ENCODE data around the gene GNG7.

Gene GNG7

DNA sequence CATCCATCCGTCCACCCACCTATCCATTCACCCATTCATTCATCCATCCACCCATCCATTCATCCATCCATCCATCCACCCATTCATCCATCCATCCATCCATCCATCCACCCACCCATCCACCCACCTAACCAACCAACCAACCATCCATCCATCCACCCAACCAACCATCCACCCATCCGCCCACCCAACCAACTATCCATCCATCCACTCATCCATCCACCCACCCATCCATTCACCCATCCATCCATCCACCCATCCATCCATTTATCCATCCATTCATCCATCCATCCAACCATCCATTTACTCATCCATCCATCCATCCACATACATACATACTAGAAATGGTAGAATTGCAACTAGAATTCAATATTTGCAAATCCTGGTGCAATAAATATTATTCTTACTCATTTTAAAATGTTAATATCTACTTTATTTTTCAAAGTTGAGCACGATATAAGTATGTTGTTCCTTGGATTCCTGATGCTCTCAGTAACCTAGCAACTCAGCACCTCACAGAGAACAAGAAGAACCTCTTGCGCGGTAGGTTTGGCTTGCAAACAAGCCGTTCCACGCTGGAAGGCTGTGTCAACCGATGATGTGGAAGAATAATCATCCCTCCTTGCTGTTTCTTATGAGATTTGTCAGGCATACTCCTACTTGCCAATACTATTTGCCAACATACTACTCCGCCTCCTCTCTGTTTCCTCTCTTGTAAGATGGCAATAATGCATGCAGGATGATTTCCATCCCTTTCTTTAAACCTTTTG, 111.7 kb downstream of the GNG7 start:
- no peak overlapping the region for H2AK5ac ChIP-seq (ENCODE audit: low read depth, low read length)

DNA sequence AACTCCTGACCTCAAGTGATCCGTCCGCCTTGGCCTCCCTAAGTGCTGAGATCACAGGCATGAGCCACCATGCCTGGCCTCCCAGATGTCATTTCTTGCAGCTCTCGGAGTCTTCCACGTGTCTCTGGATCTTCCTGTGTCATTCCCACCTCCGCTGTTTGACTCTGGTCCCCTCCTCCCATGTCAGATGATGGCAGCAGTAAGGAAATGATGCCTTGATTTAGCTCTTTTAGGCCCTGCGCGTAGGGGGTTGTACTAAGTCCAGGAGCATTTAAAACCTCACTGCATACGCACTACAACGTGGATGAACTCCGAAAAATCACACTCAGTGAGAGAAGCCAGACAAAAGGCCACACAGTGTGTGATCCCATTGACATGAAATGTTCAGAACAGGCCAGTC, 113.1 kb downstream of the GNG7 start:
- Histone ChIP-seq H2BK12ac (ENCODE audit: low read length) (no peak overlapping the region), H2BK5ac (ENCODE audit: low read length) (no peak overlapping the region)
- WGBS, 2 donors (ENCODE audit: extremely low coverage in 2 of 2, insufficient read length in 2 of 2, insufficient replicate concordance in 1 of 2) = no CpG with 5 or more reads among the region's 10 CpGs

More for the DNA sequence above, 111.7 kb downstream of the GNG7 start:
- no peaks in the 10 kb centered on the region for H3K36me3 ChIP-seq (replicated peaks in 1 of 2; ENCODE audit: control insufficient read depth in 2 of 2, insufficient read depth in 2 of 2, low read length in 2 of 2)
- WGBS, 2 donors (ENCODE audit: extremely low coverage in 2 of 2, insufficient read length in 2 of 2, insufficient replicate concordance in 1 of 2) = 100% methylated on average over 1 of the region's 9 CpGs; no CpG with 5 or more reads in 1 of the 2 donors
- H3K23ac ChIP-seq (ENCODE audit: low read depth, low read length, poor library complexity) = no peak overlapping the region
- no peak for DNase-seq (ENCODE audit: low spot score)
- no peak overlapping the region for H3K4me3 ChIP-seq (ENCODE audit: low read length in 2 of 2)
- no peak overlapping the region for H2AFZ ChIP-seq (ENCODE audit: low read length)
- H4K91ac ChIP-seq (ENCODE audit: low read depth, low read length, poor library complexity) = no peak overlapping the region
- no peak overlapping the region for H3K4ac ChIP-seq (ENCODE audit: low read length)
- no peak overlapping the region for H3K18ac ChIP-seq (ENCODE audit: low read length)
- H4K8ac ChIP-seq (ENCODE audit: low read depth, low read length) = no peak overlapping the region
- H3K79me1 ChIP-seq (ENCODE audit: low read depth, low read length) = no peaks in the 10 kb centered on the region
- H3K9me3 ChIP-seq (replicated peaks in 1 of 2; ENCODE audit: control insufficient read depth in 2 of 2, insufficient read depth in 1 of 2, low read depth in 1 of 2, low read length in 2 of 2) = no peaks in the 10 kb centered on the region
- H2BK120ac ChIP-seq (ENCODE audit: low read depth, low read length) = no peak overlapping the region
- peaks cover 5 to 7% of the 10 kb centered on the region in 2 donors for H3K4me1 ChIP-seq (ENCODE audit: control insufficient read depth in 2 of 2, insufficient read depth in 1 of 2, low read depth in 1 of 2, low read length in 2 of 2)
- H2BK15ac ChIP-seq (ENCODE audit: low read length) = no peak overlapping the region
- no peak overlapping the region for H3K4me2 ChIP-seq (ENCODE audit: insufficient read depth, low read length, poor library complexity, severe bottlenecking)
- H2BK5ac ChIP-seq (ENCODE audit: low read length) = no peak overlapping the region
- H3K27me3 ChIP-seq (ENCODE audit: control insufficient read depth in 3 of 3, insufficient read depth in 3 of 3, low read depth in 1 of 3, low read length in 3 of 3) = peaks cover 0 to 2% (median 0%) of the 10 kb centered on the region in 3 experiments
- no peak overlapping the region for H3K9ac ChIP-seq (ENCODE audit: low read depth, low read length, poor library complexity)
- H2BK12ac ChIP-seq (ENCODE audit: low read length) = no peak overlapping the region
- no peak overlapping the region for H3K27ac ChIP-seq (replicated peaks; ENCODE audit: low read length)
- H3K14ac ChIP-seq (ENCODE audit: low read length) = no peak overlapping the region

GRCh38 chr19:2588081-2588777, 114.3 kb downstream of the GNG7 start:
- Histone ChIP-seq H3K4me2 (ENCODE audit: insufficient read depth, low read length, poor library complexity, severe bottlenecking) (no peak overlapping the region), H2BK12ac (ENCODE audit: low read length) (no peak overlapping the region), H3K9ac (ENCODE audit: low read depth, low read length, poor library complexity) (no peak overlapping the region), H2AK5ac (ENCODE audit: low read depth, low read length) (peak overlapping the region; percentile 60), H2BK5ac (ENCODE audit: low read length) (no peak overlapping the region), H3K9me3 (replicated peaks in 1 of 2; ENCODE audit: control insufficient read depth in 2 of 2, insufficient read depth in 1 of 2, low read depth in 1 of 2, low read length in 2 of 2) (peaks cover 0 to 4% of the 10 kb centered on the region in 2 donors), H2AFZ (ENCODE audit: low read length) (peak overlapping the region; percentile 83), H3K79me1 (ENCODE audit: low read depth, low read length) (no peaks in the 10 kb centered on the region), H3K27me3 (ENCODE audit: control insufficient read depth in 3 of 3, insufficient read depth in 3 of 3, low read depth in 1 of 3, low read length in 3 of 3) (peaks cover 0 to 2% (median 0%) of the 10 kb centered on the region in 3 experiments), H4K91ac (ENCODE audit: low read depth, low read length, poor library complexity) (no peak overlapping the region), H3K14ac (ENCODE audit: low read length) (no peak overlapping the region), H2BK15ac (ENCODE audit: low read length) (peak overlapping the region; percentile 55), H3K4me3 (ENCODE audit: low read length in 2 of 2) (peak overlapping the region in 1 of 2 donors; percentile 44), H3K18ac (ENCODE audit: low read length) (no peak overlapping the region), H3K36me3 (replicated peaks in 1 of 2; ENCODE audit: control insufficient read depth in 2 of 2, insufficient read depth in 2 of 2, low read length in 2 of 2) (no peaks in the 10 kb centered on the region), H3K23ac (ENCODE audit: low read depth, low read length, poor library complexity) (peak overlapping the region; percentile 65), H2BK120ac (ENCODE audit: low read depth, low read length) (no peak overlapping the region), H4K8ac (ENCODE audit: low read depth, low read length) (no peak overlapping the region), H3K4me1 (ENCODE audit: control insufficient read depth in 2 of 2, insufficient read depth in 1 of 2, low read depth in 1 of 2, low read length in 2 of 2) (peaks cover 5 to 7% of the 10 kb centered on the region in 2 donors), H3K4ac (ENCODE audit: low read length) (no peak overlapping the region), H3K27ac (replicated peaks; ENCODE audit: low read length) (no peak overlapping the region)
- no peak for DNase-seq (ENCODE audit: low spot score)
- WGBS, 2 donors (ENCODE audit: extremely low coverage in 2 of 2, insufficient read length in 2 of 2, insufficient replicate concordance in 1 of 2) = no CpG with 5 or more reads among the region's 30 CpGs

More for the DNA sequence above, 113.1 kb downstream of the GNG7 start:
- H3K18ac ChIP-seq (ENCODE audit: low read length) = no peak overlapping the region
- H2BK15ac ChIP-seq (ENCODE audit: low read length) = no peak overlapping the region
- no peak overlapping the region for H3K27ac ChIP-seq (replicated peaks; ENCODE audit: low read length)
- H4K8ac ChIP-seq (ENCODE audit: low read depth, low read length) = no peak overlapping the region
- no peak overlapping the region for H3K9ac ChIP-seq (ENCODE audit: low read depth, low read length, poor library complexity)
- H3K4me3 ChIP-seq (ENCODE audit: low read length in 2 of 2) = no peak overlapping the region
- peaks cover 0 to 2% (median 0%) of the 10 kb centered on the region in 3 experiments for H3K27me3 ChIP-seq (ENCODE audit: control insufficient read depth in 3 of 3, insufficient read depth in 3 of 3, low read depth in 1 of 3, low read length in 3 of 3)
- no peak for DNase-seq (ENCODE audit: low spot score)
- H2BK120ac ChIP-seq (ENCODE audit: low read depth, low read length) = no peak overlapping the region
- no peaks in the 10 kb centered on the region for H3K9me3 ChIP-seq (replicated peaks in 1 of 2; ENCODE audit: control insufficient read depth in 2 of 2, insufficient read depth in 1 of 2, low read depth in 1 of 2, low read length in 2 of 2)
- no peak overlapping the region for H3K14ac ChIP-seq (ENCODE audit: low read length)
- peaks cover 5 to 7% of the 10 kb centered on the region in 2 donors for H3K4me1 ChIP-seq (ENCODE audit: control insufficient read depth in 2 of 2, insufficient read depth in 1 of 2, low read depth in 1 of 2, low read length in 2 of 2)
- no peak overlapping the region for H2AK5ac ChIP-seq (ENCODE audit: low read depth, low read length)
- H4K91ac ChIP-seq (ENCODE audit: low read depth, low read length, poor library complexity) = no peak overlapping the region
- no peak overlapping the region for H3K4me2 ChIP-seq (ENCODE audit: insufficient read depth, low read length, poor library complexity, severe bottlenecking)
- no peaks in the 10 kb centered on the region for H3K36me3 ChIP-seq (replicated peaks in 1 of 2; ENCODE audit: control insufficient read depth in 2 of 2, insufficient read depth in 2 of 2, low read length in 2 of 2)
- H3K4ac ChIP-seq (ENCODE audit: low read length) = no peak overlapping the region
- H2AFZ ChIP-seq (ENCODE audit: low read length) = no peak overlapping the region
- H3K23ac ChIP-seq (ENCODE audit: low read depth, low read length, poor library complexity) = no peak overlapping the region
- no peaks in the 10 kb centered on the region for H3K79me1 ChIP-seq (ENCODE audit: low read depth, low read length)

Data from neuronal stem cell (in vitro differentiated cells).